ENCODE data around the gene PNPLA5. TPM values are rescaled to one million over a fixed set of nuclear protein-coding genes. Genes with fewer than 3 reads are reported as not detected.
A peak's percentile ranks its signal among the peaks of the same experiment; 100 is the strongest.

The PNPLA5 gene, protein sequence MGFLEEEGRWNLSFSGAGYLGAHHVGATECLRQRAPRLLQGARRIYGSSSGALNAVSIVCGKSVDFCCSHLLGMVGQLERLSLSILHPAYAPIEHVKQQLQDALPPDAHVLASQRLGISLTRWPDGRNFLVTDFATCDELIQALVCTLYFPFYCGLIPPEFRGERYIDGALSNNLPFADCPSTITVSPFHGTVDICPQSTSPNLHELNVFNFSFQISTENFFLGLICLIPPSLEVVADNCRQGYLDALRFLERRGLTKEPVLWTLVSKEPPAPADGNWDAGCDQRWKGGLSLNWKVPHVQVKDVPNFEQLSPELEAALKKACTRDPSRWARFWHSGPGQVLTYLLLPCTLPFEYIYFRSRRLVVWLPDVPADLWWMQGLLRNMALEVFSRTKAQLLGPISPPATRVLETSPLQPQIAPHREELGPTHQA
- polyA plus RNA-seq (not detected in 3 replicates), polyA minus RNA-seq (0.10 TPM in 1 of 3 replicates, not detected in the others)
- not detected for polyA plus RNA-seq (2011; ENCODE audit: low read depth)
- not detected in 2 replicates for polyA plus RNA-seq (2011; cell fraction: cytosol; rRNA removed)
- 0.05 TPM in 1 of 2 replicates, not detected in the other for polyA plus RNA-seq (2011; cell fraction: nucleus; rRNA removed)
- 0.07 TPM in 1 of 2 replicates, not detected in the other for polyA plus RNA-seq (2012; ENCODE audit: low replicate concordance)
- not detected for polyA minus RNA-seq (2011; cell fraction: cytosol; rRNA and poly(A)+ RNA removed)
- not detected in 2 replicates for polyA minus RNA-seq (2011; cell fraction: nucleus; rRNA and poly(A)+ RNA removed)

DNA sequence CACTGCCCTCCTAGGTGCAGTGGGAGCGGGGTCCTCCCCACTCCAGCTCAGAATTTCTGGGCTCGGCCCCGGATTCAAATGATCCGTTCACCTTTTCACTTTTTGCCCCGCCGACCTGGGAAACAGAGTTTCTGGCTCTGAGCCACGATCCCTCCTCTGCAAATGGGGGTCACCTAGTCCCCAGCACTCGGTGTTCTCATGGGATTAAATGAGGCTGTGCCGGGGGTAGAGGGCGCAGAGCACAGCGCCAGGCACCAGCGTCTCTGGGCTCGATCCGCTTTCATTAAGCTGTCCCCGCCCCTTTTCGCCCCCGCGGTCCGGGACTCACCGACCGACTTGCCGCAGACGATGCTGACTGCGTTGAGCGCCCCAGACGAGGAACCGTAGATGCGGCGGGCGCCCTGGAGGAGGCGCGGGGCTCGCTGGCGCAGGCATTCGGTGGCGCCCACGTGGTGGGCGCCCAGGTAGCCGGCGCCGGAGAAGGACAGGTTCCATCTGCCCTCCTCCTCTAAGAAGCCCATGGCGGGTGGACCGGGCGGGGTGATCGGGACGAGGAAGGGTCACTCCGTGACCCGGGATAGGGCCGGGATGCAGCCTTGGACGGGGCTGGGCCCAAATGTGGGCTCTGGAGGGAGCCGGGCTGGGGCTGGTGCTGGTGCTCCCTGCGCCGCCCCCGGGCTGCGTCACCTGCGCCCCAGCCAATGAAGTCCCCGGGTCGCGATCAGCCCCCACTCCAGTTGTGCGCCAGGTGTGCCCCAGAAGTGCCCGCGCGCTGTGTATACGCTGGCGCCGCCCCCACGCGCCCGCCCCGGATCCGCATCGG lies at the start of gene PNPLA5:
PNPLA5 (minus strand) TSS at position 654 of the 823 bp plus-strand sequence; CDS start at position 521, 133 bp downstream.
- DNase-seq (ENCODE audit: low read depth, low spot score) (no peak), FAIRE-seq (no peak)
- Histone ChIP-seq H2AFZ (ENCODE audit: control insufficient read depth, low read length) (no peak within 1 kb of the TSS), H3K36me3 (ENCODE audit: control insufficient read depth in 2 of 2, extremely low read depth in 1 of 2, insufficient read depth in 2 of 2, low read length in 2 of 2) (no peaks in the 10 kb centered on the region), H4K20me1 (ENCODE audit: control insufficient read depth, extremely low read depth, insufficient read depth, low read length) (no peaks in the 10 kb centered on the region), H3K4me3 (ENCODE audit: control insufficient read depth in 2 of 3, extremely low read depth in 1 of 3, insufficient read depth in 2 of 3, low read depth in 1 of 3, low read length in 3 of 3) (peak within 1 kb of the TSS in 2 of 3 experiments; percentile 14 to 36), H3K9me1 (ENCODE audit: control insufficient read depth, extremely low read depth, insufficient read depth, low read length) (no peaks in the 10 kb centered on the region), H3K4me1 (ENCODE audit: control insufficient read depth, extremely low read depth, insufficient read depth, low read length) (peaks cover 5% of the 10 kb centered on the region), H3K9me3 (ENCODE audit: control insufficient read depth, low read depth, low read length) (no peaks in the 10 kb centered on the region), H3K4me2 (ENCODE audit: control insufficient read depth, extremely low read depth, insufficient read depth, low read depth, low read length) (peak within 1 kb of the TSS; percentile 50), H3K27ac (ENCODE audit: control insufficient read depth, insufficient read depth, low read length) (no peak within 1 kb of the TSS), H3K79me2 (ENCODE audit: control insufficient read depth, insufficient read depth, low read length) (no peaks in the 10 kb centered on the region), H3K27me3 (ENCODE audit: control insufficient read depth, extremely low read depth, insufficient read depth, low read length) (peaks cover 50% of the 10 kb centered on the region), H3K9ac (ENCODE audit: control insufficient read depth, extremely low read depth, insufficient read depth, low read length) (no peak within 1 kb of the TSS)
- TF ChIP-seq, protein P1, sequence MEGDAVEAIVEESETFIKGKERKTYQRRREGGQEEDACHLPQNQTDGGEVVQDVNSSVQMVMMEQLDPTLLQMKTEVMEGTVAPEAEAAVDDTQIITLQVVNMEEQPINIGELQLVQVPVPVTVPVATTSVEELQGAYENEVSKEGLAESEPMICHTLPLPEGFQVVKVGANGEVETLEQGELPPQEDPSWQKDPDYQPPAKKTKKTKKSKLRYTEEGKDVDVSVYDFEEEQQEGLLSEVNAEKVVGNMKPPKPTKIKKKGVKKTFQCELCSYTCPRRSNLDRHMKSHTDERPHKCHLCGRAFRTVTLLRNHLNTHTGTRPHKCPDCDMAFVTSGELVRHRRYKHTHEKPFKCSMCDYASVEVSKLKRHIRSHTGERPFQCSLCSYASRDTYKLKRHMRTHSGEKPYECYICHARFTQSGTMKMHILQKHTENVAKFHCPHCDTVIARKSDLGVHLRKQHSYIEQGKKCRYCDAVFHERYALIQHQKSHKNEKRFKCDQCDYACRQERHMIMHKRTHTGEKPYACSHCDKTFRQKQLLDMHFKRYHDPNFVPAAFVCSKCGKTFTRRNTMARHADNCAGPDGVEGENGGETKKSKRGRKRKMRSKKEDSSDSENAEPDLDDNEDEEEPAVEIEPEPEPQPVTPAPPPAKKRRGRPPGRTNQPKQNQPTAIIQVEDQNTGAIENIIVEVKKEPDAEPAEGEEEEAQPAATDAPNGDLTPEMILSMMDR (optimal IDR thresholded peaks at IDR 0.05 in 1 of 3, IDR thresholded peaks at IDR 0.05 in 1 of 3, conservative IDR thresholded peaks at IDR 0.05 in 1 of 3; ENCODE audit: extremely low read depth in 1 of 3, insufficient read depth in 2 of 3, low read length in 3 of 3): no peak
- TF ChIP-seq EZH2 (IDR thresholded peaks at IDR 0.05; ENCODE audit: low read length): peak; percentile 75
- dilution Hi-C loops (cut with MboI; ENCODE audit: extremely low pct_ligation_motif_present, low sequenced_read_pairs): no loop called here

DNA sequence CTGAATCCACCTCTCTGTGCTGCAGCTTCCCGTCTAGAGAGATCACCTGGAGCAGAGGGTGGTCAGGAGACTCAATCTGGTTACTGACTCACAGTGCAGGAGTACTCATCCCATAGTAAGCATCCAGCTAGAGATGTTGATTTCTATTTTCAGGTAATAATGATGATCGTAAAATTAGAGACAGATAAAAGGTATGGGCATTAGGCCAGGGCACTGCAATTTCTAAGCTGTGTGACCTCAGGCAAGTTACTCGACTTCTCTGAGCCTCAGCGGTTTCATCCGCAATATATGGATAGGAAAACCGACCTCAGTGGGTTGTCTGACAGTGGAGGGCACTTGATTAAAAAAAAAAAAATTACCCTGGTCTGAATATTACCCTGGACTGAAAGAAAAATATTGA lies 49.6 kb upstream of the PNPLA5 start:
- H3K4me2 ChIP-seq (ENCODE audit: control insufficient read depth, extremely low read depth, insufficient read depth, low read depth, low read length): no peak overlapping the region
- dilution Hi-C loops (cut with MboI; ENCODE audit: extremely low pct_ligation_motif_present, low sequenced_read_pairs): no loop called here
- DNase-seq (ENCODE audit: low read depth, low spot score) (no peak), FAIRE-seq (peak; percentile 26)
- H4K20me1 ChIP-seq (ENCODE audit: control insufficient read depth, extremely low read depth, insufficient read depth, low read length): peaks cover 3% of the 10 kb centered on the region
- no peak overlapping the region for H3K4me3 ChIP-seq (ENCODE audit: control insufficient read depth in 2 of 3, extremely low read depth in 1 of 3, insufficient read depth in 2 of 3, low read depth in 1 of 3, low read length in 3 of 3)
- TF ChIP-seq, protein P1 (optimal IDR thresholded peaks at IDR 0.05 in 1 of 3, IDR thresholded peaks at IDR 0.05 in 1 of 3, conservative IDR thresholded peaks at IDR 0.05 in 1 of 3; ENCODE audit: extremely low read depth in 1 of 3, insufficient read depth in 2 of 3, low read length in 3 of 3): no peak
- TF ChIP-seq EZH2 (IDR thresholded peaks at IDR 0.05; ENCODE audit: low read length): no peak
- H3K27me3 ChIP-seq (ENCODE audit: control insufficient read depth, extremely low read depth, insufficient read depth, low read length): no peaks in the 10 kb centered on the region
- no peaks in the 10 kb centered on the region for H3K79me2 ChIP-seq (ENCODE audit: control insufficient read depth, insufficient read depth, low read length)
- peaks cover 3% of the 10 kb centered on the region for H3K9me1 ChIP-seq (ENCODE audit: control insufficient read depth, extremely low read depth, insufficient read depth, low read length)
- no peak overlapping the region for H2AFZ ChIP-seq (ENCODE audit: control insufficient read depth, low read length)
- no peak overlapping the region for H3K27ac ChIP-seq (ENCODE audit: control insufficient read depth, insufficient read depth, low read length)
- H3K9me3 ChIP-seq (ENCODE audit: control insufficient read depth, low read depth, low read length): no peaks in the 10 kb centered on the region
- peaks cover 24 to 45% of the 10 kb centered on the region in 2 experiments for H3K36me3 ChIP-seq (ENCODE audit: control insufficient read depth in 2 of 2, extremely low read depth in 1 of 2, insufficient read depth in 2 of 2, low read length in 2 of 2)
- no peak overlapping the region for H3K9ac ChIP-seq (ENCODE audit: control insufficient read depth, extremely low read depth, insufficient read depth, low read length)
- peaks cover 18% of the 10 kb centered on the region for H3K4me1 ChIP-seq (ENCODE audit: control insufficient read depth, extremely low read depth, insufficient read depth, low read length)
